OCI-LY3 (cell line): ENCODE data around the gene UBASH3A.

ENCODE experiments used
- CTCF ChIP-seq: fragments of 200-600, 300-600 bp; sonication (generic); IDR thresholded peaks from 2 replicates; pipeline ENCODE4 v1.5.1; 2014; ENCODE audit warnings: antibody characterized with exemption, low read length, low read depth
- EZH2phosphoT487 ChIP-seq: fragments of 200-600 bp; shearing (Covaris generic); IDR thresholded peaks from 2 replicates; pipeline ENCODE4 v1.6.1; 2018; ENCODE audit warnings: antibody characterized with exemption, mixed run types, low read depth

GRCh38 chr21:42455754-42456440 is 52.2 kb downstream of the UBASH3A start:
- TF ChIP-seq CTCF = no peak
- no peak for TF ChIP-seq EZH2phosphoT487
